ENCODE measurements around the gene SMIM20.
A peak's percentile ranks its signal among the peaks of the same experiment; 100 is the strongest.
"Not testable (repeated sequence)": the region's sequence is repeated elsewhere in the genome, so short reads cannot be mapped to it uniquely, and the experiment has no call there.

Gene SMIM20

GRCh38 chr4:25889589-25890503 lies 24.2 kb upstream of the SMIM20 start:
- no peak for DNase-seq (ENCODE audit: low read depth, low spot score)
- H3K4me3 ChIP-seq (ENCODE audit: low read length), result no peak overlapping the region

- H3K4me3 ChIP-seq (ENCODE audit: low read length), result no peak overlapping the region
- DNase-seq (ENCODE audit: low read depth, low spot score), result no peak
These were observed 23.2 kb upstream of the SMIM20 start for GRCh38 chr4:25890571-25891485.

- H3K4me3 ChIP-seq (ENCODE audit: low read length), result no peak overlapping the region
- no peak for DNase-seq (ENCODE audit: low read depth, low spot score)
These were observed 21.2 kb upstream of the SMIM20 start for GRCh38 chr4:25892796-25893195.

- DNase-seq (ENCODE audit: low read depth, low spot score), result no peak
These were observed 17.1 kb upstream of the SMIM20 start for GRCh38 chr4:25896776-25897539.

GRCh38 chr4:25900310-25900709 lies 13.7 kb upstream of the SMIM20 start:
- DNase-seq (ENCODE audit: low read depth, low spot score), result no peak
- no peak overlapping the region for H3K4me3 ChIP-seq (ENCODE audit: low read length)

More at GRCh38 chr4:25896776-25897539, 17.1 kb upstream of the SMIM20 start:
- H3K4me3 ChIP-seq (ENCODE audit: low read length), result no peak overlapping the region

- H3K4me3 ChIP-seq (ENCODE audit: low read length), result no peak overlapping the region
- no peak for DNase-seq (ENCODE audit: low read depth, low spot score)
These were observed 13.0 kb upstream of the SMIM20 start for GRCh38 chr4:25901030-25901430.

GRCh38 chr4:25903900-25904747 lies 9.9 kb upstream of the SMIM20 start:
- no peak for DNase-seq (ENCODE audit: low read depth, low spot score)
- no peak overlapping the region for H3K4me3 ChIP-seq (ENCODE audit: low read length)

GRCh38 chr4:25904748-25905082 lies 9.3 kb upstream of the SMIM20 start:
- DNase-seq (ENCODE audit: low read depth, low spot score), result no peak
- no peak overlapping the region for H3K4me3 ChIP-seq (ENCODE audit: low read length)

- no peak overlapping the region for H3K4me3 ChIP-seq (ENCODE audit: low read length)
- DNase-seq (ENCODE audit: low read depth, low spot score), result no peak
These were observed 8.6 kb upstream of the SMIM20 start for GRCh38 chr4:25905371-25905770.

- H3K4me3 ChIP-seq (ENCODE audit: low read length); DNase-seq (ENCODE audit: low read depth, low spot score): not testable (repeated sequence)
These were observed 7.9 kb upstream of the SMIM20 start for GRCh38 chr4:25906113-25906512.

GRCh38 chr4:25908491-25908901 lies 5.5 kb upstream of the SMIM20 start:
- no peak overlapping the region for H3K4me3 ChIP-seq (ENCODE audit: low read length)
- DNase-seq (ENCODE audit: low read depth, low spot score), result no peak

GRCh38 chr4:25911356-25911755 lies 2.7 kb upstream of the SMIM20 start:
- no peak overlapping the region for H3K4me3 ChIP-seq (ENCODE audit: low read length)
- DNase-seq (ENCODE audit: low read depth, low spot score), result no peak

- no peak for DNase-seq (ENCODE audit: low read depth, low spot score)
- peak overlapping the region; percentile 67 for H3K4me3 ChIP-seq (ENCODE audit: low read length)
These were observed 767 bp upstream of the SMIM20 start for GRCh38 chr4:25913056-25913850.

- H3K4me3 ChIP-seq (ENCODE audit: low read length), result peak overlapping the region; percentile 67
- DNase-seq (ENCODE audit: low read depth, low spot score), result no peak
These were observed 791 bp downstream of the SMIM20 start for GRCh38 chr4:25914670-25915352.

- no peak for DNase-seq (ENCODE audit: low read depth, low spot score)
- no peak overlapping the region for H3K4me3 ChIP-seq (ENCODE audit: low read length)
These were observed 1.3 kb downstream of the SMIM20 start for GRCh38 chr4:25915353-25915705.

GRCh38 chr4:25916870-25917269 lies 2.9 kb downstream of the SMIM20 start:
- DNase-seq (ENCODE audit: low read depth, low spot score), result no peak
- no peak overlapping the region for H3K4me3 ChIP-seq (ENCODE audit: low read length)

- DNase-seq (ENCODE audit: low read depth, low spot score), result no peak
These were observed 5.7 kb downstream of the SMIM20 start for GRCh38 chr4:25919676-25920075.

More at GRCh38 chr4:25919676-25920075, 5.7 kb downstream of the SMIM20 start:
- no peak overlapping the region for H3K4me3 ChIP-seq (ENCODE audit: low read length)

Data from Jurkat, Clone E6-1 (cell line).